ENCODE results near the gene SRSF3.

Gene SRSF3

GRCh38 chr6:36623547-36624459 lies 29.6 kb downstream of the SRSF3 start:
- peak; percentile 80 for DNase-seq (ENCODE audit: low spot score)

GRCh38 chr6:36624461-36625157 lies 30.4 kb downstream of the SRSF3 start:
- no peak for DNase-seq (ENCODE audit: low spot score)

DNA sequence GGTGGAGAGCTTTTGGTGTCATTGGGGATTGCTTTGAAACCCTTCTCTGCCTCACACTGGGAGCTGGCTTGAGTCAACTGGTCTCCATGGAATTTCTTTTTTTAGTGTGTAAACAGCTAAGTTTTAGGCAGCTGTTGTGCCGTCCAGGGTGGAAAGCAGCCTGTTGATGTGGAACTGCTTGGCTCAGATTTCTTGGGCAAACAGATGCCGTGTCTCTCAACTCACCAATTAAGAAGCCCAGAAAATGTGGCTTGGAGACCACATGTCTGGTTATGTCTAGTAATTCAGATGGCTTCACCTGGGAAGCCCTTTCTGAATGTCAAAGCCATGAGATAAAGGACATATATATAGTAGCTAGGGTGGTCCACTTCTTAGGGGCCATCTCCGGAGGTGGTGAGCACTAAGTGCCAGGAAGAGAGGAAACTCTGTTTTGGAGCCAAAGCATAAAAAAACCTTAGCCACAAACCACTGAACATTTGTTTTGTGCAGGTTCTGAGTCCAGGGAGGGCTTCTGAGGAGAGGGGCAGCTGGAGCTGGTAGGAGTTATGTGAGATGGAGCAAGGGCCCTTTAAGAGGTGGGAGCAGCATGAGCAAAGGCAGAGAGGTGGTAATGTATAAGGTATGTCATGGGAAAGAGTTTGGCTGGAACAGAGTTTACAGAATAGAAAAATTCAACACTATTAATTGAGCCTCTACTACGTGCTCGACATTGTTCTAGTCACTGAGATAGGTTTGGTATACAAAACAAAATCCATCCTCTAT lies 31.2 kb downstream of the SRSF3 start:
- no peak for DNase-seq (ENCODE audit: low spot score)

GRCh38 chr6:36626636-36627035 lies 32.5 kb downstream of the SRSF3 start:
- no peak for DNase-seq (ENCODE audit: low spot score)

GRCh38 chr6:36627141-36627540 lies 33.0 kb downstream of the SRSF3 start:
- DNase-seq (ENCODE audit: low spot score), result no peak

- no peak for DNase-seq (ENCODE audit: low spot score)
Measured at GRCh38 chr6:36627801-36628246, 33.7 kb downstream of the SRSF3 start.

- no peak for DNase-seq (ENCODE audit: low spot score)
Measured at GRCh38 chr6:36629784-36630183, 35.6 kb downstream of the SRSF3 start.

DNA sequence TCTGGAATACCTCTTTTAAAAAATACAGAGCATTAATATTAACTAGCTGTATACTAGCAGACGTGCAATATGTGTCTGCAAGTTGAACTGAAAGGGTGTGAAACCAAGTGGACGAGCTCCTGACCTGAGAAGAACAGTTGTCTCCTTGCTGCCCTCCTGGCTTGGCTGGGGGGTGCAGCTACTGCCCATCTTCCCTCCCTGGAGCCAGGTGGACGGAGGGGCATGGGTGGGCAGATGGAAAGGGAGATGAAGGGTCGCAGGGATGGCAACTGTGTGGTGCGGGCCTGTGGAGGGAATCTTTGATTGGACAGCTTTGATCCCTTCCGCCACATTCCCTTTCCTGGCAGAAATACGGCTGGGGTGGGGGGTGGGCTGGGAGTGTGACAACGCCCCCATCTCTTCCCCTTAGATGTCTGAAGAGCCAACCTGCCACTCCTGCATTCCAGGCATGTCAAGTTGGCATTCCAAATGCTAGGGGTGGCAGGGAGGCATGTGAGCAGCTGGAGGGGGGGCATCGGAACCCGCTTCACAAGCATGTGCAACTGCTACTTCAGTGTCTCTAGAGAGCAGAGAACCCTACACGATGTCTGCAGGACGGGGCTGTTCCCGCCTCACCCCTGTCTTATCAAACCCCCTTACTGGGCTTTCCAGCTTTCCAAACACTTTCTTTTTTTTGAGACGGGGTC lies 37.3 kb downstream of the SRSF3 start:
- no peak for DNase-seq (ENCODE audit: low spot score)

DNA sequence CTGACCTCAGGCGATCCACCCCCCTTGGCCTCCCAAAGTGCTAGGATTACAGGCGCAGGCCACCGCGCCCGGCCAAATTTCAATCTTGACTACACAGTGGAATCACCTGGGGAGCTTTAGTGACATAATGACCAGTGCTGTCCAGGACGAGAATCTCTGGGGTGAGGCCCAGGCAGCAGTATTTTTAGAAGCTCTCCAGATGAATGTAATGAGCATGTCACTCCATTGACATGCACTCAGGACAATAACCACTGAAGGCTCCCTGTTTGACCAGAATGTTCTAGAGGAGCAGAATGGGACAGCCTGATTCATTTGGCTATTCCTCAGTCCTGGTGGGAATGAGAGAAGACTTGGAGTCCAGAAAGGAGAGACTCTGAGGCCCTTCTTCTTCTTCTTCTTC lies 39.2 kb downstream of the SRSF3 start:
- DNase-seq (ENCODE audit: low spot score), result no peak

DNA sequence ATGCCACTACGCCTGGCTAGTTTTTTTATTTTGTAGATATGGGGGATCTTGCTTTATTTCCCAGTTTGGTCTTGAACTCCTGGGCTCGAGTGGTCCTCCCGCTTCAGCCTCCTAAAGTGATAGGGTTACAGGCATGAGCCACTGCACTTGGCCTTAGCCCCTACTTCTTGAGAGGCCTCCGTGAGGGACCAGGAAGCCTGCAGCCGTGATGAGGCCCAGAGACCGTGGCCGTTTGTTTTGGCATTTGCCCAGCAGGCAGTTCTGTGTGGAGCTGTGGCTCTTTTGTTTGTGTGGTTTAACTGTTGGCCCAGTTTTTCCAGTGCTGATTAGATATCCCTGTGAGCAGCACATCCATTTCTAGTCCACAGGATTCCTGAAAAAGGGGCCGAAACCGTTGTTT lies 39.8 kb downstream of the SRSF3 start:
- DNase-seq (ENCODE audit: low spot score), result no peak

DNA sequence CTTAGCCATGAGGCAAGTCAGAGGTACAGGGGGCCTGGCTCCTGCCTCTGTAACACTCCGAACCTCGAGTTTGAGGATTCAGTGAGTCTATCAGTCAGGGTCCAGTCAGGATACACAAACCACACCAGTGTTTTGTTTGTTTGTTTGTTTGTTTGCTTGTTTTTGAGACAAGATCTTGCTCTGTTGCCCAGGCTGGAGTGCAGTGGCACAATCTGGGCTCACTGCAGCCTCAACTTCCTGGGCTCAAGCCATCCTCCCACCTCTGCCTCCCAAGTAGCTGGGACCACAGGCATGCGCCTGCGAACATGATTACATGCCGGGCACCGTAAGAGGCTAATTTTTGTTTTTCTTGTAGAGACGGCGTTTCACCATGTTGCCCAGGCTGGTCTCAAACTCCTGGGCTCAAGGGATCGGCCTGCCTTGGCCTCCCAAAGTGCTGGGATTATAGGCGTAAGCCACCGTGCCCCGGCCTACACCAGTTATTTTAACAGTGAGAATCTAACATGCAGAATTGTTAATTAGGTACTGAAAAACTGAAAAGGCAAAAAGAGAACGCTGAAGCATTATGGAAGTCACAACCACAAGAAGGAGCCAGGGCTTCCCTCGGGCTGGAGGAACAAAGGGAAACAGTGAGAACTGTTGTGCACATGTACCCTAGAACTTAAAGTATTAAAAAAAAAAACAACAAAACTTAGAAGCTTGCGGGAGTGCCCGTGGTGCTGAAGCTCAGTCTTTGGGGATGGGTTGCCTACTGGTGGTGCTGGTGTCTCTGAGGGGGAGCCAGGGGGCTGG lies 40.4 kb downstream of the SRSF3 start:
- no peak for DNase-seq (ENCODE audit: low spot score)

- no peak for DNase-seq (ENCODE audit: low spot score)
Measured at GRCh38 chr6:36636283-36636682, 42.1 kb downstream of the SRSF3 start.

GRCh38 chr6:36636687-36637418 lies 42.7 kb downstream of the SRSF3 start:
- DNase-seq (ENCODE audit: low spot score), result no peak

DNA sequence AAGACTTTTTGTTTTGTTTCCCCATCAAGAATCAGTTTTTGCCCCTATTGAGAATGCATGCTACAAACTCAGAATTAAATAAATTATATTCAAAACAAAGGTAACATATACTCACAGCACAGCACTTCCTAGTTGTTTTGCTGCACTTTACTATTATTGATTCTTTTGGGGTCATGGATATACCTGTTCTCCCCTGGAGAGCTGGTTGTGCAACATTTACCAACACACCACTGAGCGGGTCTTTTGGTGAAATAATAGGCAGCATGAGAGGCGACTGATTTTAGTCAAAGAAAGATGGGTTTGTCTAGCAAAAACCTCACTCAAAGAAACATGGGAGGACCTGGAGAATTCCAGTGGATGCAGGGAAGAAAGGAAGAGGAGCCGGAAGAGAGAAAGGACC lies 44.4 kb downstream of the SRSF3 start:
- no peak for DNase-seq (ENCODE audit: low spot score)

DNA sequence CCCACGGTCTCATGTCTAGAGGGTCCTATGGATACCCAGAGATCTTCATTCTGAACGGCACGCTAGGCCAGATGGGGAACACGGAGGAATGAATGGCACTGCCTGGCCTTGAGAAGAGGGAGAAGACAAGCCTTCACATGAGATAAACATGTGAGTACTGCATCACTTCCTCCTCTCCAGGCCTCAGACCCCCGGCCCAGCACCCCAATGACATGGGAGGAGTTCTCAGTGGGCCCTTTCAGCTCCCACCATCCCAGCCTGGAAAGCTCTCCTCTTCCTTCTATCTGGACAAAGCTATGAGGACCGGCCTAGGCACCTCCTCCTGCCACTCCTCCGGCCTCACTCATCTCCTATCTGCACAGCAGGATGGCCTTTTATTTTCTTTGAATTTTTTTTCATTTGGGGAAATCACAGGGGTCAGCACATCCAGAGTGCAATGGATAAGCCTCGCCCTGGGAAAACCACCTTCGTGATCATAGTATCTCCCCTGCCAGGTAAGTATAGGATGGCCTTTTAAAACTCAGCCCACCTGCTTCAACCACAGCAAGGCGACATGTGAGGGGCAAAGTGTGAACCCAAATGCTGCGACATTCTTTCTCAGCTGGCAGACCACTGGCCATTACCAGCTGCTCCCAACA lies 45.1 kb downstream of the SRSF3 start:
- DNase-seq (ENCODE audit: low spot score), result no peak

- DNase-seq (ENCODE audit: low spot score), result no peak
Measured at GRCh38 chr6:36641543-36641942, 47.4 kb downstream of the SRSF3 start.

- no peak for DNase-seq (ENCODE audit: low spot score)
Measured at GRCh38 chr6:36642913-36643817, 49.0 kb downstream of the SRSF3 start.

- no peak for DNase-seq (ENCODE audit: low spot score)
Measured at GRCh38 chr6:36643977-36644376, 49.8 kb downstream of the SRSF3 start.

- DNase-seq (ENCODE audit: low spot score), result no peak
Measured at GRCh38 chr6:36649086-36649485, 54.9 kb downstream of the SRSF3 start.

All from CD4-positive, alpha-beta T cell treated with Interleukin-15 for 4 hours (primary cell).